HG03108 (cell line): Measurements from ENCODE around the gene LUZP2.

Experiments used
- ATAC-seq: cut with Tn5 transposase; IDR thresholded peaks from one replicate; pipeline ENCODE4 v1.9.1; 2021; ENCODE audit warnings: moderate library complexity; ENCODE audit not compliant: unreplicated experiment

Gene LUZP2

GRCh38 chr11:24805671-24806070, 308.8 kb downstream of the LUZP2 start:
- ATAC-seq: no peak

GRCh38 chr11:24808173-24808572, 311.3 kb downstream of the LUZP2 start:
- no peak for ATAC-seq

- no peak for ATAC-seq
These were observed 322.2 kb downstream of the LUZP2 start for GRCh38 chr11:24819006-24819405.

GRCh38 chr11:24819863-24820434, 323.1 kb downstream of the LUZP2 start:
- no peak for ATAC-seq

- ATAC-seq: no peak
These were observed 323.7 kb downstream of the LUZP2 start for GRCh38 chr11:24820541-24820940.

- ATAC-seq: no peak
These were observed 332.2 kb downstream of the LUZP2 start for GRCh38 chr11:24828938-24829605.

- ATAC-seq: no peak
These were observed 336.7 kb downstream of the LUZP2 start for GRCh38 chr11:24833573-24833972.

GRCh38 chr11:24837112-24837511, 340.3 kb downstream of the LUZP2 start:
- no peak for ATAC-seq

- no peak for ATAC-seq
These were observed 345.5 kb downstream of the LUZP2 start for GRCh38 chr11:24842308-24842707.

GRCh38 chr11:24844406-24844805, 347.6 kb downstream of the LUZP2 start:
- ATAC-seq: no peak

- ATAC-seq: no peak
These were observed 352.0 kb downstream of the LUZP2 start for GRCh38 chr11:24848857-24849256.

- no peak for ATAC-seq
These were observed 359.1 kb downstream of the LUZP2 start for GRCh38 chr11:24855951-24856350.

GRCh38 chr11:24859801-24860300, 363.0 kb downstream of the LUZP2 start:
- no peak for ATAC-seq

GRCh38 chr11:24861440-24861839, 364.6 kb downstream of the LUZP2 start:
- no peak for ATAC-seq

GRCh38 chr11:24866743-24867142, 369.9 kb downstream of the LUZP2 start:
- no peak for ATAC-seq

GRCh38 chr11:24870048-24870447, 373.2 kb downstream of the LUZP2 start:
- no peak for ATAC-seq

- ATAC-seq: no peak
These were observed 375.3 kb downstream of the LUZP2 start for GRCh38 chr11:24872186-24872585.

- no peak for ATAC-seq
These were observed 375.9 kb downstream of the LUZP2 start for GRCh38 chr11:24872651-24873311.

- no peak for ATAC-seq
These were observed 384.1 kb downstream of the LUZP2 start for GRCh38 chr11:24880962-24881361.

GRCh38 chr11:24885580-24886173, 388.8 kb downstream of the LUZP2 start:
- no peak for ATAC-seq

GRCh38 chr11:24886880-24887619, 390.2 kb downstream of the LUZP2 start:
- ATAC-seq: no peak
